KMS-11 (cell line): Measurements from ENCODE around the gene PC.

Experiments used
- H2AFZ ChIP-seq: fragments of 200-600 bp; sonication (generic); 2 replicates; pipeline ENCODE4 v1.6.1; 2016; ENCODE audit warnings: antibody characterized with exemption, mixed run types, low read depth
- H3K27ac ChIP-seq: fragments of 200-600 bp; sonication (generic); 2 replicates; pipeline ENCODE4 v1.6.1; 2016; ENCODE audit warnings: mild to moderate bottlenecking, mixed run types
- H3K27me3 ChIP-seq: fragments of 200-600 bp; sonication (generic); 2 replicates; pipeline ENCODE4 v1.6.1; 2017; ENCODE audit warnings: mild to moderate bottlenecking, low read depth, mixed run types, moderate library complexity; ENCODE audit not compliant: insufficient read depth
- H3K36me3 ChIP-seq: fragments of 200-600 bp; sonication (generic); 2 replicates; pipeline ENCODE4 v1.6.1; 2017; ENCODE audit warnings: mild to moderate bottlenecking, mixed run types; ENCODE audit not compliant: insufficient read depth
- H3K4me1 ChIP-seq: fragments of 200-600 bp; sonication (generic); 2 replicates; pipeline ENCODE4 v1.6.1; 2016; ENCODE audit warnings: mild to moderate bottlenecking, low read depth, mixed run types; ENCODE audit not compliant: poor library complexity, severe bottlenecking
- H3K4me2 ChIP-seq: fragments of 200-600 bp; sonication (generic); 2 replicates; pipeline ENCODE4 v1.7.0; 2016; ENCODE audit warnings: mild to moderate bottlenecking, mixed run types
- H3K4me3 ChIP-seq: fragments of 200-600 bp; sonication (generic); IDR thresholded peaks from 2 replicates; pipeline ENCODE4 v1.6.1; 2017; ENCODE audit warnings: low read depth, low read length, mixed read lengths; ENCODE audit not compliant: insufficient read depth
- H3K79me2 ChIP-seq: fragments of 200-600 bp; sonication (generic); 2 replicates; pipeline ENCODE4 v1.6.1; 2016; ENCODE audit warnings: low read depth, mixed run types; ENCODE audit not compliant: insufficient read depth
- H3K9ac ChIP-seq: fragments of 200-600 bp; sonication (generic); 2 replicates; pipeline ENCODE4 v1.6.1; 2016; ENCODE audit warnings: mild to moderate bottlenecking, mixed run types
- H4K20me1 ChIP-seq: fragments of 200-600 bp; sonication (generic); 2 replicates; pipeline ENCODE4 v1.6.1; 2016; ENCODE audit warnings: mild to moderate bottlenecking, mixed run types; ENCODE audit not compliant: insufficient read depth
- TF ChIP-seq, protein P1 (sequence below): fragments of 200-600 bp; sonication (generic); conservative IDR thresholded peaks from 2 replicates; pipeline ENCODE4 v1.6.1; 2017; ENCODE audit warnings: low read depth, mild to moderate bottlenecking, antibody characterized with exemption, low read length, moderate library complexity, mixed read lengths

The PC gene

DNA sequence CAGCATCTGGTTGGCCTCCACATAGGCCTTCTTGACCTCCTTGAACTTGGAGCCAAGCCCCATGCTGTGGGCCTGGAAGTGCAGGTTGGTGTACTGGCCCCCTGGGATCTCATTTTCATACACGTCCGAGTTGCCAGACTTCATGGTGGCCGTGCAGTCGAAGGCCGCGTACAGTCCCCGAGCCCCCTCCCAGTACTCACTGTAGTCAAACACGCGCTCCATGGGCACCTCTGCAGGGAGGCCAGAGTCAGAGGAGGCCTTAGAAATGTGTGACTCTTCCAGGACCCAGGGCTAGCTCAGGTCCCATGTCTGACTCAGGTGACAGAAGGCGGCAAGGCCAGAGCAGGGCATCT, 108.0 kb downstream of the PC start:
- Histone ChIP-seq H3K4me3 (no peak overlapping the region), H3K27ac (no peak overlapping the region), H3K79me2 (no peaks in the 10 kb centered on the region), H3K27me3 (no peaks in the 10 kb centered on the region), H3K4me2 (no peak overlapping the region), H2AFZ (no peak overlapping the region), H3K4me1 (peaks cover 2% of the 10 kb centered on the region), H3K9ac (no peak overlapping the region), H4K20me1 (no peaks in the 10 kb centered on the region), H3K36me3 (no peaks in the 10 kb centered on the region)
- TF ChIP-seq, protein P1, sequence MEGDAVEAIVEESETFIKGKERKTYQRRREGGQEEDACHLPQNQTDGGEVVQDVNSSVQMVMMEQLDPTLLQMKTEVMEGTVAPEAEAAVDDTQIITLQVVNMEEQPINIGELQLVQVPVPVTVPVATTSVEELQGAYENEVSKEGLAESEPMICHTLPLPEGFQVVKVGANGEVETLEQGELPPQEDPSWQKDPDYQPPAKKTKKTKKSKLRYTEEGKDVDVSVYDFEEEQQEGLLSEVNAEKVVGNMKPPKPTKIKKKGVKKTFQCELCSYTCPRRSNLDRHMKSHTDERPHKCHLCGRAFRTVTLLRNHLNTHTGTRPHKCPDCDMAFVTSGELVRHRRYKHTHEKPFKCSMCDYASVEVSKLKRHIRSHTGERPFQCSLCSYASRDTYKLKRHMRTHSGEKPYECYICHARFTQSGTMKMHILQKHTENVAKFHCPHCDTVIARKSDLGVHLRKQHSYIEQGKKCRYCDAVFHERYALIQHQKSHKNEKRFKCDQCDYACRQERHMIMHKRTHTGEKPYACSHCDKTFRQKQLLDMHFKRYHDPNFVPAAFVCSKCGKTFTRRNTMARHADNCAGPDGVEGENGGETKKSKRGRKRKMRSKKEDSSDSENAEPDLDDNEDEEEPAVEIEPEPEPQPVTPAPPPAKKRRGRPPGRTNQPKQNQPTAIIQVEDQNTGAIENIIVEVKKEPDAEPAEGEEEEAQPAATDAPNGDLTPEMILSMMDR: no peak

DNA sequence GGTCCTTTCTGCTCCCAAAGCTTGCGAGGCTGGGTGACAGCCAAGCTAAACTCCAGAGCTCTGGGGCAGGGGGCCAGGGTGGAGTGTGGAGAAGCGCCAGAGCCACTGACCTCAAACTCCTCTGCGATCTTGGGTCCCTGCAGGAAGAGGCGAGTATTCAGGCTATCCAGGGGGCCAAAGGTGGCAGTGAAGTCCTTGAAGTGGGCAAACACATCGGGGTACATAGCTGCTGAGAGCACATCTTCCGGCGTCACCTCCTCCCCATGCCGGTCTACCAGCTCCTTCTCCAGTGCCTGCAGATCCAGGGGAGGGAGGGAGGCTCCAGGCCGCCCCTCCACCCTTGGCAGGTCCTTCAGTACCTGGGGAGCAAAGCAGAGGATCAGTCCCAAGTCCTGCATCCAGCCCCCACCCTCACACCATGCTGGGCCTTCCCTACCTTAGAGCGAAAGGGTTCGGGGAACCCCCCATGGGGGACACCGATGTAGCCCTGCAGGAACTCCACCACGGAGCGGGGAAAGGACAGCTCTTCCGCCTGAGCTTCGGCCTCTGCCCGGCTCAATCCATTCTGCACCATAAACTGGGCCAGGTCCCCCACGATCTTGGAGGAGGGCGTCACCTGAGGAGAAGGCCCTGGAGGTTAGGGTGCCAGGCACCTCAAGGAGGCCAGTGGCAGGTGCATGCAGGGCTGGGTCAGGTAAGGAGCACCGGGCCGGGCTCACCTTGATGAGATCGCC, 108.5 kb downstream of the PC start:
- Histone ChIP-seq H3K4me3 (no peak overlapping the region), H3K4me1 (no peaks in the 10 kb centered on the region), H3K27me3 (no peaks in the 10 kb centered on the region), H3K79me2 (peaks cover 3% of the 10 kb centered on the region; the same call in 1 of the 2 replicates), H2AFZ (no peak overlapping the region), H3K36me3 (no peaks in the 10 kb centered on the region), H3K4me2 (no peak overlapping the region), H4K20me1 (no peaks in the 10 kb centered on the region), H3K9ac (no peak overlapping the region), H3K27ac (no peak overlapping the region)
- TF ChIP-seq, protein P1: no peak

DNA sequence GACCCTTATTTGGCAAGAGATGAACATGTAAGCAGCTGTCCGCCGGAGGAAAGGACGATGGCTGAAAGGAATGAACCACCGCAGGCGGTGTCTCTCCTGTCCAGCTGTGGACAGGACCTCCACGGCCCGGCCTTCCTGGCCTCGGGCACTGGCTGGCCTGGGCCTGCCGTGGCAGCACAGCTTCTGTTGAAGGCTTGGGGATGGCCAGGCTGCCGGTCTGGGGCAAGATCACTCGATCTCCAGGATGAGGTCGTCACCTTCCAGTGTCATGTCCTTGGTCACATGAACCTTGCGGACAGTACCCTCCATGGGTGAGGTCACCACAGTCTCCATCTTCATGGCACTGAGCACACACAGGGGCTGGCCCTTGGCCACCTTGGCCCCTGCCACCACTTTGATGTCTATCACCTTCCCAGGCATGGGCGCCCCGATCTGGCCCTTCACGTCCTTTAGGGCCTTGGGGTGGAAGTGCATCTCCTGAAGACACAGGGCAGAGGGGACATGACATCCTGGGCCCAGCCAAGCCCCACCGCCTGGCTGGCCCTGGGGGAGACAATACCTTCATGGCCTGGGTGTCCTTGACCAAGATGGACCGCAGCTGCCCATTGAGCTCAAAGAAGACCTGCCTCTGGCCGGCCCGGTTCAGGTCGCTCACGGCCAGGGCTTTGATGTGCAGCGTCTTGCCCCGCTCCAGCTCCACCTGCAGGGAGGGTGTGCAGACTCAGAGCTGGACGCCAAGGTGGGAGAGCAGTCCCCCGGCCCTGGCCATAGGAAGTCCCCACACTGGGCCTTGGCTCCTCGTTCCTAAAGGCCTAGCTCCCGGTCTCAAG, 109.3 kb downstream of the PC start:
- no peak overlapping the region for H3K4me2 ChIP-seq
- no peak overlapping the region for H3K27ac ChIP-seq
- H3K9ac ChIP-seq: no peak overlapping the region
- no peaks in the 10 kb centered on the region for H4K20me1 ChIP-seq
- no peaks in the 10 kb centered on the region for H3K27me3 ChIP-seq
- TF ChIP-seq, protein P1: no peak
- H2AFZ ChIP-seq: no peak overlapping the region
- H3K4me3 ChIP-seq: no peak overlapping the region
- H3K36me3 ChIP-seq: no peaks in the 10 kb centered on the region
- H3K79me2 ChIP-seq: peaks cover 10% of the 10 kb centered on the region
- H3K4me1 ChIP-seq: peaks cover 6% of the 10 kb centered on the region

DNA sequence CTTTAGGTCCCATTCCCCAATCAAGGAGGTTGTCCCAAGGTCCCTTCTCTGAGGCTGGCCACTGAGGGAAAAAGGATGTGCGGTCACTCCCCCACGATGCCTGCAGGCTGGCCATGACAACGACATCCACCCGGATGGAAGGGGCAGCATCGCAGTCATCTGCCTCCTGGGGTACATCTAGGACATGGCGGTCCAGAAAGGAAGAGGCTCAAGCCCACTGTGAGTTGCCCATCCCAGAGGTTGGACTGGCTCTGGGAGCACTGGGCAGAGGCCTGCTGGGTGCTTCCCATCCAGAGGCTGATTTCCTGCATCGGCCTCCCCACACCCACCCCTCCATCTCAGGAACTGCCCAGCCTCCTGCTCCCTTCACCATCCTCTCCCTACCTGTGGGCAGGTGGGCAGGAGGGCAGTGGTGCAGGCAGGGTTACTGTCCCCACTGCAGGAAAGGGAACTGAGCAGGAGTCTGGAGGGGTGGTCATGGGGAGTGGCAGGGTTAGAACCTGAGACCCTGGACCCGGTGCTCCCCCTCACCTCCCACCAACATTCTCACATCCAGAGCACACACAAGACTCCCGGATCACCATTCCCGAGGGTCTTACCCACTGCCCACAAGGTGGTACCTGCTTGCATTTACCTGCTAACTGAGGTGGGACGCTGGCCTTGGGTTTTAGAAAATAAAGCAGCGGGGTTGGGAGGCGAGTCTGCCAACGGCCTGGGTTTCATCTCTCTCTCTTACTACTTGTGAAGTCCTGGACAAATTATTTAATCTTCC, 110.5 kb downstream of the PC start:
- Histone ChIP-seq H3K9ac (no peak overlapping the region), H3K4me2 (no peak overlapping the region), H3K4me3 (no peak overlapping the region), H3K79me2 (peaks cover 19% of the 10 kb centered on the region), H3K27me3 (no peaks in the 10 kb centered on the region), H3K36me3 (no peaks in the 10 kb centered on the region), H3K4me1 (peaks cover 6% of the 10 kb centered on the region), H3K27ac (no peak overlapping the region), H4K20me1 (no peaks in the 10 kb centered on the region), H2AFZ (no peak overlapping the region)
- TF ChIP-seq, protein P1: no peak
